Endothelial cell of umbilical vein (primary cell): ENCODE results near the gene ACTL8. TPM values are rescaled to one million over a fixed set of nuclear protein-coding genes. Genes with fewer than 3 reads are reported as not detected.

Source experiments
- BruUV-seq: library from RNA; stranded (reverse); fragments of 400-500 nt; replicated peaks from 2 replicates; lab custom pipeline; 2021; lab: Mats Ljungman, UMichigan
- CTCF ChIA-PET: fragments of 300-600, 350-600 bp; sonication (Branson Sonifier 250); formaldehyde crosslinking; loops from one replicate; lab custom pipeline; 2021; ENCODE audit warnings: antibody characterized with exemption, inconsistent platforms; lab: Charles Lee
- POLR2A ChIA-PET: fragments of 300-600, 350-600 bp; sonication (Branson Sonifier 250); formaldehyde crosslinking; loops from one replicate; lab custom pipeline; 2021; ENCODE audit warnings: antibody characterized with exemption, inconsistent platforms; lab: Charles Lee
- DNase-seq: peaks from one replicate; pipeline ENCODE4 v3.0.0-alpha.2; 2011; ENCODE audit warnings: low read depth, low spot score
- FAIRE-seq: peaks from 2 replicates; lab custom pipeline; 2011; peaks lifted over from hg19 to GRCh38; lab: Jason Lieb, UNC
- H2AFZ ChIP-seq: 2 replicates; pipeline ENCODE4 v1.6.0; 2012; ENCODE audit warnings: low read depth, low read length, control low read depth, inconsistent platforms
- H3K27ac ChIP-seq: 2 replicates; pipeline ENCODE4 v1.5.1; 2011; ENCODE audit warnings: low read depth, mild to moderate bottlenecking, control low read depth, low read length, moderate library complexity; ENCODE audit not compliant: insufficient read depth
- H3K27me3 ChIP-seq, 2 experiments: 2 replicates each; pipeline versions ENCODE4 v1.6.0 to v1.6.1; 2011; ENCODE audit warnings: low read length in 2 of 2, mixed read lengths in 1 of 2; ENCODE audit not compliant: control insufficient read depth in 2 of 2, insufficient read depth in 2 of 2
- H3K36me3 ChIP-seq, 2 experiments: 2 replicates in 1 of 2; 3 replicates in 1 of 2; pipeline ENCODE4 v1.5.1; 2011; ENCODE audit warnings: low read length in 2 of 2, mild to moderate bottlenecking in 1 of 2, moderate library complexity in 1 of 2; ENCODE audit not compliant: control insufficient read depth in 2 of 2, insufficient read depth in 2 of 2; ENCODE audit errors: extremely low read depth in 1 of 2
- H3K4me1 ChIP-seq: 3 replicates; pipeline ENCODE4 v1.5.1; 2011; ENCODE audit warnings: mild to moderate bottlenecking, low read length; ENCODE audit not compliant: control insufficient read depth, insufficient read depth; ENCODE audit errors: extremely low read depth
- H3K4me2 ChIP-seq: 2 replicates; pipeline ENCODE4 v1.6.1; 2011; ENCODE audit warnings: low read length, control low read depth, mixed read lengths; ENCODE audit not compliant: insufficient read depth
- H3K4me3 ChIP-seq, 3 experiments: fragments of 200-600 bp in 1 of 3; sonication (generic), shearing (Covaris generic) in 1 of 3; replicated peaks in 1 of 3; 2 replicates each; pipeline ENCODE4 v1.5.1; 2011 to 2016; ENCODE audit warnings: control low read depth in 3 of 3, low read length in 3 of 3, mild to moderate bottlenecking in 2 of 3, inconsistent platforms in 1 of 3, low read depth in 1 of 3, moderate library complexity in 1 of 3; ENCODE audit not compliant: insufficient read depth in 1 of 3
- H3K79me2 ChIP-seq: 2 replicates; pipeline ENCODE4 v1.6.0; 2012; ENCODE audit warnings: low read length, inconsistent platforms; ENCODE audit not compliant: control insufficient read depth, insufficient read depth
- H3K9ac ChIP-seq: replicated peaks from 2 replicates; pipeline ENCODE3; 2011; ENCODE audit warnings: low read length, control low read depth; ENCODE audit not compliant: insufficient read depth; ENCODE audit errors: extremely low read depth
- H3K9me1 ChIP-seq: replicated peaks from 3 replicates; pipeline ENCODE4 v1.6.0; 2011; ENCODE audit warnings: mild to moderate bottlenecking, low read length; ENCODE audit not compliant: control insufficient read depth, insufficient read depth; ENCODE audit errors: extremely low read depth
- H3K9me3 ChIP-seq: replicated peaks from 2 replicates; pipeline ENCODE4 v1.5.1; 2012; ENCODE audit warnings: low read length, inconsistent platforms; ENCODE audit not compliant: control insufficient read depth, insufficient read depth
- H4K20me1 ChIP-seq: replicated peaks from 2 replicates; pipeline ENCODE3; 2011; ENCODE audit warnings: mild to moderate bottlenecking, low read length; ENCODE audit not compliant: control insufficient read depth, insufficient read depth; ENCODE audit errors: extremely low read depth
- EZH2 ChIP-seq: IDR thresholded peaks from 2 replicates; pipeline ENCODE4 v1.6.1; 2012; ENCODE audit warnings: borderline replicate concordance, low read depth, mild to moderate bottlenecking, moderate library complexity, low read length, inconsistent platforms; ENCODE audit not compliant: severe bottlenecking
- FOS ChIP-seq: IDR thresholded peaks from 2 replicates; pipeline ENCODE4 v1.6.1; 2011; ENCODE audit warnings: mild to moderate bottlenecking, low read length, moderate library complexity, borderline replicate concordance; ENCODE audit not compliant: insufficient read depth
- GATA2 ChIP-seq: IDR thresholded peaks from 2 replicates; pipeline ENCODE4 v1.7.0; 2011; ENCODE audit warnings: low read depth, mild to moderate bottlenecking, moderate library complexity, mixed read lengths, low read length; ENCODE audit not compliant: insufficient read length, insufficient read depth
- JUN ChIP-seq: IDR thresholded peaks from 2 replicates; pipeline ENCODE4 v1.6.1; 2011; ENCODE audit warnings: borderline replicate concordance, low read depth; ENCODE audit not compliant: insufficient read length, insufficient read depth
- MYC ChIP-seq: IDR thresholded peaks from one replicate; pipeline ENCODE4 v1.6.1; 2011; ENCODE audit warnings: mild to moderate bottlenecking, low read depth, low read length
- POLR2A ChIP-seq: IDR thresholded peaks from 2 replicates; pipeline ENCODE4 v1.6.1; 2012; ENCODE audit warnings: low read depth, mild to moderate bottlenecking, control low read depth, low read length
- POLR2AphosphoS5 ChIP-seq: IDR thresholded peaks from 2 replicates; pipeline ENCODE4 v1.6.1; 2012; ENCODE audit warnings: low read depth, mild to moderate bottlenecking, control low read depth, low read length, moderate library complexity; ENCODE audit not compliant: insufficient read depth
- dilution Hi-C: fragments of 300-500 bp; cut with MboI; formaldehyde crosslinking; loops from one replicate; pipeline ENCODE4 v1.15.0; 2019; ENCODE audit warnings: low sequenced_read_pairs; ENCODE audit not compliant: extremely low pct_ligation_motif_present
- intact Hi-C: fragments of 100-400 bp; cut with micrococcal nuclease; formaldehyde crosslinking; loops from one replicate; pipeline ENCODE4 v1.10.0; 2022
- polyA plus RNA-seq, 4 experiments: library from polyadenylated mRNA; depleted of rRNA in 3 of 4; stranded (reverse) in 3 of 4; unstranded in 1 of 4; fragments of >200 nt; gene quantifications; 2 replicates each; pipeline versions ENCODE4 v1.2.1 to v1.2.3, GENCODE V29; 2011 to 2012; ENCODE audit warnings: missing spikeins in 1 of 4
- total RNA-seq: library from RNA; stranded (reverse); gene quantifications from 2 replicates; pipeline ENCODE4 v1.2.3, GENCODE V29; 2021
- TF ChIP-seq, protein P1 (sequence below): IDR thresholded peaks from 2 replicates; pipeline ENCODE4 v1.6.1; 2011; ENCODE audit not compliant: insufficient read depth, insufficient read length
- TF ChIP-seq, protein P2 (sequence below), 2 donors: IDR thresholded peaks; 1 replicate in 1 of 2; 2 replicates in 1 of 2; pipeline ENCODE4 v1.5.1; 2011; ENCODE audit warnings: low read length in 2 of 2, mild to moderate bottlenecking in 2 of 2, moderate library complexity in 2 of 2, control low read depth in 1 of 2, inconsistent platforms in 1 of 2, low read depth in 1 of 2; ENCODE audit not compliant: insufficient read depth in 1 of 2; ENCODE audit errors: extremely low read depth in 1 of 2

The ACTL8 gene
- total and polyA plus RNA-seq, 2 donors (not counting 3 experiments of a cell fraction or from before 2014, with no cell fraction given): not detected

- Histone ChIP-seq H4K20me1 (no peaks in the 10 kb centered on the region), H3K9me3 (peaks cover 3% of the 10 kb centered on the region), H3K4me2 (no peak overlapping the region), H3K4me3 (no peak overlapping the region), H3K79me2 (no peaks in the 10 kb centered on the region), H3K27ac (no peak overlapping the region), H3K9ac (no peak overlapping the region), H3K36me3 (no peaks in the 10 kb centered on the region), H3K4me1 (no peaks in the 10 kb centered on the region), H2AFZ (no peak overlapping the region), H3K9me1 (no peaks in the 10 kb centered on the region), H3K27me3 (no peaks in the 10 kb centered on the region)
- CTCF ChIA-PET: no interaction called here
- BruUV-seq: no TSS peak
- intact Hi-C loops: no loop called here
- DNase-seq (no peak), FAIRE-seq (no peak)
- dilution Hi-C loops: no loop called here
- TF ChIP-seq, protein P1, sequence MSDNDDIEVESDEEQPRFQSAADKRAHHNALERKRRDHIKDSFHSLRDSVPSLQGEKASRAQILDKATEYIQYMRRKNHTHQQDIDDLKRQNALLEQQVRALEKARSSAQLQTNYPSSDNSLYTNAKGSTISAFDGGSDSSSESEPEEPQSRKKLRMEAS: no peak
- TF ChIP-seq, protein P2, sequence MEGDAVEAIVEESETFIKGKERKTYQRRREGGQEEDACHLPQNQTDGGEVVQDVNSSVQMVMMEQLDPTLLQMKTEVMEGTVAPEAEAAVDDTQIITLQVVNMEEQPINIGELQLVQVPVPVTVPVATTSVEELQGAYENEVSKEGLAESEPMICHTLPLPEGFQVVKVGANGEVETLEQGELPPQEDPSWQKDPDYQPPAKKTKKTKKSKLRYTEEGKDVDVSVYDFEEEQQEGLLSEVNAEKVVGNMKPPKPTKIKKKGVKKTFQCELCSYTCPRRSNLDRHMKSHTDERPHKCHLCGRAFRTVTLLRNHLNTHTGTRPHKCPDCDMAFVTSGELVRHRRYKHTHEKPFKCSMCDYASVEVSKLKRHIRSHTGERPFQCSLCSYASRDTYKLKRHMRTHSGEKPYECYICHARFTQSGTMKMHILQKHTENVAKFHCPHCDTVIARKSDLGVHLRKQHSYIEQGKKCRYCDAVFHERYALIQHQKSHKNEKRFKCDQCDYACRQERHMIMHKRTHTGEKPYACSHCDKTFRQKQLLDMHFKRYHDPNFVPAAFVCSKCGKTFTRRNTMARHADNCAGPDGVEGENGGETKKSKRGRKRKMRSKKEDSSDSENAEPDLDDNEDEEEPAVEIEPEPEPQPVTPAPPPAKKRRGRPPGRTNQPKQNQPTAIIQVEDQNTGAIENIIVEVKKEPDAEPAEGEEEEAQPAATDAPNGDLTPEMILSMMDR (IDR thresholded peaks at IDR 0.05; ENCODE audit: extremely low read depth in 1 of 2, insufficient read depth in 1 of 2, low read depth in 1 of 2, low read length in 2 of 2): no peak
- TF ChIP-seq POLR2A (no peak), POLR2AphosphoS5 (no peak), MYC (no peak), EZH2 (no peak), JUN (no peak), FOS (no peak), GATA2 (no peak)
- POLR2A ChIA-PET: no interaction called here
Measured at GRCh38 chr1:17841944-17842343, 86.8 kb downstream of the ACTL8 start.
